ENCODE measurements around the gene MAJIN.

- TF ChIP-seq CTCF (IDR thresholded peaks at IDR 0.05) (no peak), POLR2A (IDR thresholded peaks at IDR 0.05) (no peak), POLR2AphosphoS5 (IDR thresholded peaks at IDR 0.05) (no peak)
Measured at GRCh38 chr11:64924910-64925284, 47.0 kb downstream of the MAJIN start.

All from prostate gland (tissue), 2 donors.